KBM-7 (cell line): ENCODE results near the gene PHF8.
A peak's percentile ranks its signal among the peaks of the same experiment; 100 is the strongest.

Source experiments
- DNase-seq: peaks from one replicate; pipeline ENCODE4 v3.0.0-alpha.2; 2015
- in situ Hi-C: fragments of 300-500 bp; cut with MboI; formaldehyde crosslinking; loops from 2 replicates; pipeline ENCODE4 v1.14.3; 2020; ENCODE audit warnings: low sequenced_read_pairs, low pct_unique_long_range_greater_than_20kb, mixed read lengths

PHF8 gene

GRCh38 chrX:54044126-54044876, at the start of gene PHF8:
Gene PHF8 (minus strand): TSS chrX:54044473. CDS start chrX:54042728, 1,745 bp downstream.
- in situ Hi-C loops: no loop called here
- DNase-seq: peak; percentile 99

- in situ Hi-C loops: no loop called here
Measured at GRCh38 chrX:54093571-54093970, 49.3 kb upstream of the PHF8 start.

GRCh38 chrX:54093159-54093558, 48.9 kb upstream of the PHF8 start:
- in situ Hi-C loops: no loop called here
- DNase-seq: no peak

More at GRCh38 chrX:54093571-54093970, 49.3 kb upstream of the PHF8 start:
- DNase-seq: no peak

- in situ Hi-C loops: no loop called here
- DNase-seq: no peak
Measured at GRCh38 chrX:54090880-54091279, 46.6 kb upstream of the PHF8 start.

DNA sequence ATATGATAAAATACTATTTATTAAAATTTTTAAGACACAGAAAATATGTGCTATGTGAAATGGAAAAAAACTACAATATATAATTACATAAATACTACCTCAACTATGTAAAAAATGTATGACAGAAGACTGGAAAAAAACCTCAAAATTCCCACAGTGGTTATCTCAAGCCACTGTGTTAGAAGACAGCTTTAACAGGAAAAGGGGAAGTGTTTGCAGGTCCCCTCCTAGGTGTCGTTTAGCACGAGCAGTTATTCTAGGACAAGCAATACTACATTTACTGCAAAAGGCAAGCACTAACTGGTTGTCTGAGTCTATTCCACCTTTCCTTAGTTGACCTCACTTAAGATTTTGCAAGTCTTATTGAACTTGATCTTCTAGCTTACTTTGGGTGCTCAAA, 44.9 kb upstream of the PHF8 start:
- in situ Hi-C loops: no loop called here
- DNase-seq: peak; percentile 19

DNA sequence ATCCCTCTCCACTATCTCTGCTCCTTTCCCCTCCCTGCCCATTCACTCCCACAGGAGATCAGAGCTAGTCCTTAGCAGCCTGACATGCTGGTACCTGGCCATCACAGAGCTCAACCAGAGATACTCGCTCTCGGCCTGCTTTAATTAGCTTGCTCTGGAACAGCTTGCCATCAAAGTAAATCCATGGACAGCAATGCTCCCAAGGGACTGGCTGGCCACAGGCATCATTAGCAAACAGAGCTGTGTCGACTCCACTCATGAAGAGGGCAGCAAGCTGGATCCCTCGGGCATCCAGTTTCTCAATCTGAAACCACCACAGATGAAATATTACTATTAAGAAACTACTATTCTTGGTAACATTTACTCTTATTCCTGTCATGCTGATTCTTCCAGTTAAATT, 43.4 kb upstream of the PHF8 start:
- in situ Hi-C loops: no loop called here

DNA sequence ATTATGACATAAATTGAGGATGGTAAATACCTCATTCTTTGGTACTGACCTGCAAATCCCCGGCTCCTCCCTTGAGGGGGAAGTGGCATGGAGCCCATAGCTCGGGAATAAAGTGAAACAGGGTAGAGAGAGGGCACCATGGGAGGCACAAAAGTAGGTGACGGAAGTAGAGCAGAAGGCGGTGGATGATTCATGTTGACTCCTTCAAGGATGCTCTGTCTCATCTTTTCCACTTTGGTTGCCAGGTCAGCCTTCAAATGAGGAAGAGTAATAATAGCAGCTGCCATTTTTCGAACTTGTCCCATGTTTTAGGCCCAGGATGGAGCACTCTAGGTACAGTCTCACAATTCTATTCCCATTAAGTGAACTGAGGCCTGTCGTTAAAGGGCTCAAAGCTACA, 41.4 kb upstream of the PHF8 start:
- in situ Hi-C loops: no loop called here
- DNase-seq: no peak

More for the DNA sequence above, 43.4 kb upstream of the PHF8 start:
- no peak for DNase-seq

- in situ Hi-C loops: no loop called here
Measured at GRCh38 chrX:54076903-54077302, 32.6 kb upstream of the PHF8 start.

DNA sequence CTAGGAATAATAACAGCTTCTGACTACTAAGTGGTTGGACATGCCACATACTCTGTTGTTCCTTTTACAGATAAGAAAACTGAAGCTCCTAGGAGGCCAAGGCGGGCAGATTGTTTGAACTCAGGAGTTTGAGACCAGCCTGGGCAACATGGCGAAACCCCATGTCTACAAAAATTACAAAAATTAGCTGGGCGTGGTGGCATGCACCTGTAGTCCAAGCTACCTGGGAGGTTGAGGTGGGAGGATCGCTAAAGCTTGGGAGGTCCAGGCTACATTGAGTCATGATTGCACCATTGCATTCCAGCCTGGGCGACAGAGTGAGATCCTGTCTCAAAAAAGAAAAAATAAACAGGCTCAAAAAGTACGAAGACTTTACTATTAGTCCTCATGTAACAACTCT, 30.6 kb upstream of the PHF8 start:
- in situ Hi-C loops: no loop called here
- no peak for DNase-seq

More at GRCh38 chrX:54076903-54077302, 32.6 kb upstream of the PHF8 start:
- DNase-seq: no peak

DNA sequence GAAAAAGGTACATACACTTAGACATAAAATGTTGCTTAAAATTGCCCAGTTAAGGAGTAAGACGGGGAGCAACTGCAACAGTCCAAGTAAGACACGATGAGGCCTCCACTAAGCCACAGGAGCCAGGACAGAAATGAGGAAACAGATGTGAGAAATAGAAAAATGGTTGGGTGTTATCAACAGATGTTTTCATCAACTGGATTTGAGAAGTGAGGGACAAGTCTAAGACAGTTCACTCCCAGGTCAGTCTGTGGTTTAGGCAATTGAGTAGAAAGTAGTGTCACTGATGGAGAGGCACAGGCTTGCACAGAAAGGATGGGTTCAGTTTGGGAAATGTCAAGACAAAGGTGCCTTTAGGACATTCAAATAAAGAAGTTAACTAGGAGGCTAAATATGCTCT, 23.5 kb upstream of the PHF8 start:
- DNase-seq: peak; percentile 90
- in situ Hi-C loops: no loop called here

DNA sequence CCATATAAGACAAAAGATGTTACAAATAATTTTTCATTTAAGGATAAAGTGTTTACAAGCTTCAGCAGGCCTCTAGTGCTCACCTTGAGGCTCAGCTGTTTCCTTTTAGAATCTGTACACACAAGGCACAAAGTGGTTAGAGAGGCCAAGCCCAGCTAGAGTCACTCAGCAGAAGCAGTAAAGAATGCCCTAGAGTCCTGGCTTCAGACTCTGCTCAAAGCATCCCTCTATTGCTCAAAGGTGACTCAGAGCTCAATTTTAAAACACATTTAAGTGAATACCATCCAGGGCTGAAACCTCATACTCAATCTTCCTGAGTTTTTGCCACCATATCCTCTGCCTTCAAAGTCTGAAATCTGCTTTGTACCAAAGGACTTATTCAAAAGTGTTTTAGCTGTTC, 22.6 kb upstream of the PHF8 start:
- no peak for DNase-seq

DNA sequence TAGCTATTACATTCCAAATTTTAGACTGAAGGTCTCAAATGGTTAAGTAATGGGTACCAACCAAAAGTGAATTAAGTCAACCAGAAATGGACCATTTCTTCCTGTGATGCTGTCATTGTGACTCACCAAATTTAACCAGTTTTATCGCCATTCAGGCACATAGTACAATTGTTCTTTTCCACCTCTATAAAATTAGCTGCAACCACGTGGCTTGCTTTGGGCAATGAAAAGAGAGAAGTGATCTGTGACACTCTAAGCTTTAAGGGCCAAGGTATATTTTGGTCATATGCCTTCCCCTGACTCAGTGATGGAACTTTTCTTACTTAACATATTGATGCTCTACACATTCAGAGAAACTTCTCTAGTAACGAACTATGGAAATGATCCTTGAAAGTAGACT, 20.3 kb upstream of the PHF8 start:
- DNase-seq: no peak

More for the DNA sequence above, 22.6 kb upstream of the PHF8 start:
- in situ Hi-C loops: no loop called here

DNA sequence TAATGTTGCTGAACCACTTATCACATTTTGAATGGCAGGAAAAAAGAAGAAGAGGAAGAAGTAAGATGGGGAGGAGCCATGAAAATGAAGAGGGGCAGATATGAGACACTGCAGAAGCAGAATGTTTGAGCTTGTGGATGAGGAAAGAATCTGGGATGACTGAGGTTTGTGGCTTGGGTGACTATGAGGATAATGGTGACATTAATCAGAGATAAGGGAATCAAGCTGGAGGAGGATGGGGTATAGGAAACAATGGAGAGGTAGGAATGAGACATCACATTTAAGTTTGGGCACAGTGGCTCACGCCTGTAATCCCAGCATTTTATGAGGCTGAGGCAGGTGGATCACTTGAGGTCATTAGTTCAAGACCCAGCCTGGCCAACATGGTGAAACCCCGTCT, 19.1 kb upstream of the PHF8 start:
- in situ Hi-C loops: no loop called here
- DNase-seq: no peak

More for the DNA sequence above, 20.3 kb upstream of the PHF8 start:
- in situ Hi-C loops: no loop called here

GRCh38 chrX:54049801-54050200, 5.5 kb upstream of the PHF8 start:
- in situ Hi-C loops: no loop called here
- DNase-seq: no peak

DNA sequence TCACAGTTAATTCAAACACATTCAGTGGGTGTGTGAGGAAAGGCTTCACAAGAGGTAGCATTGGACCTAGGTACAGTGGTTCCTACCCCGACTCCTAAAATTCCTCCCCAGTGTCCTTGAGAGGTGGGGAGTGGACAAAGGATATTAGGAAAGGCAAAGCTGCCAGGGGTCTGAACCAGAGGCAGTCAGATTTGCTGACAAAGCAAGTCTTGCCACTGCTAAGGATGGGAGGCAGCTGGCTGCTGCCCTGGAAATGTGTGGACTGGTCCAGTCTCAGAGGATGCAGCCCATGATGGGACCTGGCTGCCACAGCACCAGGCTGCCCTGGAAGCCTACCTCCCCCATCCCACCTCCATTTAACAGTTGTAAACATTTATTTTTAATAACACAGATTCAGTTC, 4.1 kb upstream of the PHF8 start:
- DNase-seq: no peak
- in situ Hi-C loops: no loop called here

- no peak for DNase-seq
- in situ Hi-C loops: no loop called here
Measured at GRCh38 chrX:54045563-54046228, 1.4 kb upstream of the PHF8 start.

- DNase-seq: no peak
- in situ Hi-C loops: no loop called here
Measured at GRCh38 chrX:54044877-54045338, 635 bp upstream of the PHF8 start.

- in situ Hi-C loops: no loop called here
- no peak for DNase-seq
Measured at GRCh38 chrX:54043541-54044125, 640 bp downstream of the PHF8 start.

GRCh38 chrX:54043056-54043455, 1.2 kb downstream of the PHF8 start:
- in situ Hi-C loops: no loop called here
- DNase-seq: peak; percentile 22

DNA sequence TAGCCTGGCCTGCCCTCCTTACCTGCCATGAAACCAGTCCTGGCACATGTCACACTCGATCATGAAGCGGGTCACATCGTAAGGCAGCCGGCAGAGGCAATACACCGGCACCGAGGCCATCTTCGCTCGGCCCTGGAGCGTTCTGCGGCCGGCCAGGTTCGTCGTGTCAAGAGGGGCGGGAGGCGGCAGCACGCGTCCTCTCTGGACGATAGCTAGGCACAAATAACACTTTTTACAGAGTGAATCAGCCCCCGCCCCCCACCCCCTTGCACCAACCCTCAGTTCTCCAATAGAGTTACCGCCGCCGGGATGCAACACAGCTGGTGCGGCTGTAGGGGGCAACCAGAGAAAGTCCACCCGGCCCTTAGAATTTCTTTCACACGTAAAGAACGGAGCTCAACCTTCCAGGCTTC, 1.7 kb downstream of the PHF8 start:
- in situ Hi-C loops: no loop called here

More for the DNA sequence above, 1.7 kb downstream of the PHF8 start:
- DNase-seq: peak; percentile 78
